ENCODE measurements around the gene MPND.
A peak's percentile ranks its signal among the peaks of the same experiment; 100 is the strongest.
"Not testable (repeated sequence)": the region's sequence is repeated elsewhere in the genome, so short reads cannot be mapped to it uniquely, and the experiment has no call there.

Gene MPND

DNA sequence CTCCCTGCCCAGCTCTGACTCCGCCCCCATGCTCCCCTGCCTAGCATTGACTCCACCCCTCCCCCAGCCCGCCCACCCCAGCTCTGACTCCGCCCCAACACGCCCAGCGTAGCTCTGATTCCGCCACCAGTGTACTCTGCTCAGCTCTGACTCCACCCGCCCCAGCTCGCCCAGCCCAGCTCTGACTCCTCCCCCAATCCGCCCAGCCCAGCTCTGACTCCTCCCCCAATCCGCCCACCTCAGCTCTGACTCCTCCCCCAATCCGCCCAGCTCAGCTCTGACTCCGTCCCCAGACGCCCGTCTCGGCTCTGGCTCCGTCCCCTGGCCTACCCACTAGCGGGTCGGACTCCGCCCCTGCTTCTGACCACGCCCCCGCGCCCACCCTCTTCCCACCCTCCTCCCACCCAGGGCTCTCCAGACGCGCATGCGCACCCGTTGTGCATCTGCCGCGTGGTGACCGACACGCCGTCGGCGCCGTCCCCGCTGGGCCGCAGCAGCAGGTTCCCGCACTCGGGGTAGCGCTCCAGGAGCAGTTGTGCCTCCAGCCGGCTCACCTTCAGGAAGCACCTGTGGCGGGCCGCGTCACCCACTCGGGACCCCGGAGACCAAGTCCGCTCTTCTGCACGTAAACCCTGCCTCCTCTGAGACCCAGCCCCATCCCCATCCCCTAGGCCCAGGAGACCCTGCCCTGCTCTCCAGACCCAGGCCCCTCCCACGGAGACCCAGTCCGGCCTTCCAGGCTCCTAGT is 14.9 kb upstream of the MPND start:
- no peak overlapping the region for H3K4me3 ChIP-seq (ENCODE audit: low read depth, low read length)

DNA sequence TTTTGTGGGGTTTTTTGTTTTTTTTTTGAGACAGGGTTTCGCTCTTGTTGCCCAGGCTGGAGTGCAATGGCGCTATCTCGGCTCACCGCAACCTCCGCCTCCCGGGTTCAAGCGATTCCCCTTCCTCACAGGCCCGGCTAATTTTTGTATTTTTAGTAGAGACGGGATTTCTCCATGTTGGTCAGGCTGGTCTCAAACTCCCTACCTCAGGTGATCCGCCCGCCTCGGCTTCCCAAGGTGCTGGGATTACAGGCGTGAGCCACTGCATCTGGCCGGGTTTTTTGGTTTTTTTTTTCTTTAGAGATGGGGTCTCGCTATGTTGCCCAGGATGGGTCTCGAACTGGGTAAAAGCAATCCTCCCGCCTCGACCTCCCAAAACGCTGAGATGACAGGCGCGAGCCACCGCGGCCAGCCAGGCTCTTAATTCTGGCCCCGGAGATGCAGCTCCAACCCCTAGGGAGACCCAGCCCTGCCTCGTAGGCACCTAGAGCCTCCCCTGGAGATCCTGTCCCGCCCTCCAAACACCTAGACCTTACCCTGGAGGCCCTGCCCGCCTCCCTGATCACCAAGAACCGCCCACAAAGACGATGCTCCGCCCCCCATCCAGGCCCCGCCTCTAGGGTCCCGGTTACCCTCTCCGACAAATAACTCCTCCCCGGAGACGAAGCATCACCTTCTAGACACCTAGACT is 14.2 kb upstream of the MPND start:
- H3K4me3 ChIP-seq (ENCODE audit: low read depth, low read length), result not testable (repeated sequence)

More for the DNA sequence above, 14.9 kb upstream of the MPND start:
- TF ChIP-seq, protein P1, sequence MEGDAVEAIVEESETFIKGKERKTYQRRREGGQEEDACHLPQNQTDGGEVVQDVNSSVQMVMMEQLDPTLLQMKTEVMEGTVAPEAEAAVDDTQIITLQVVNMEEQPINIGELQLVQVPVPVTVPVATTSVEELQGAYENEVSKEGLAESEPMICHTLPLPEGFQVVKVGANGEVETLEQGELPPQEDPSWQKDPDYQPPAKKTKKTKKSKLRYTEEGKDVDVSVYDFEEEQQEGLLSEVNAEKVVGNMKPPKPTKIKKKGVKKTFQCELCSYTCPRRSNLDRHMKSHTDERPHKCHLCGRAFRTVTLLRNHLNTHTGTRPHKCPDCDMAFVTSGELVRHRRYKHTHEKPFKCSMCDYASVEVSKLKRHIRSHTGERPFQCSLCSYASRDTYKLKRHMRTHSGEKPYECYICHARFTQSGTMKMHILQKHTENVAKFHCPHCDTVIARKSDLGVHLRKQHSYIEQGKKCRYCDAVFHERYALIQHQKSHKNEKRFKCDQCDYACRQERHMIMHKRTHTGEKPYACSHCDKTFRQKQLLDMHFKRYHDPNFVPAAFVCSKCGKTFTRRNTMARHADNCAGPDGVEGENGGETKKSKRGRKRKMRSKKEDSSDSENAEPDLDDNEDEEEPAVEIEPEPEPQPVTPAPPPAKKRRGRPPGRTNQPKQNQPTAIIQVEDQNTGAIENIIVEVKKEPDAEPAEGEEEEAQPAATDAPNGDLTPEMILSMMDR (IDR thresholded peaks at IDR 0.05; ENCODE audit: low read depth, low read length), result no peak

DNA sequence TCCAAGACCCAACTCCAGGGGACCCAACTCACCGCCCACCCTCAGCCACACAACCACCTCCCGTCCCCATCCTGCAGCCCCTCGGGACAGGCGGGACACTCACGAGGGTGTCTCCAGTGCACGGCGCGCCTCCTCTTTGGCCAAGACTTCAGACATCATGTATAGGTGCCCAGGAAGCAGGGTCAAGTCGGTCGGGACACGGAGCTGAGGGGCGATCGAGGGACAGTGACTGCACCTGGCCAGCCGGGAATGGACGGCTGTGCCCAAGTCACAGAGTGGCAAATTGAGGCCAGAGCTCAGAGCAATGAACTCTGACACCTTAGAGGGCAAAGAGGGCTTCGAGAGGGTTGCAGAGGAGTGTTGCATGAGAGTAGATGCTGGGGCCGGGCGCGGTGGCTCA is 13.5 kb upstream of the MPND start:
- H3K4me3 ChIP-seq (ENCODE audit: low read depth, low read length), result no peak overlapping the region
- TF ChIP-seq, protein P1 (IDR thresholded peaks at IDR 0.05; ENCODE audit: low read depth, low read length), result no peak

DNA sequence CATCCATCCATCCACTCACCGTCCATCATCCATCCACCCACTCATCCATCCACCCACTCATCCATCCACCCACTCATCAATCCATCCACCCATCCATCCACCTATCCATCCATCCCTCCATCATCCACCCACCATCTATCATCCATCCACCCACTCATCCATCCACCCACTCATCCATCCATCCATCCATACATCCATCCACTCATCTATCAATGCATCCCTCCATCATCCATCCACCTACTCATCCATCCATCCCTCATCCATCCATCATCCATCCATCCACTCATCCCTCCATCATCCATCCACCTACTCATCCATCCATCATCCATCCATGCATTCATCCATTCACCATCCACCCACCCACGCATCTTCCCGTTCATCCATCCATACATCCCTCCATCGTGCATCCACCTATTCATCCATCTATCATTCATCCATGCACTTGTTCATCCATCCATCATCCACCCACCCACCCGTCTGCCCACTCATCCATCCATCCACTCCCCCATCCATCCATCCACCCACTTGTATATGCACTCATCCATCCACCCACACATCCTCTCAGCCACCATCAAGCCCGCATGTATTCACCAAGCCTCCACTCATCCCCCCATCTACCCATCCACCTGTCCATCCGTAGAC is 8.3 kb upstream of the MPND start:
- TF ChIP-seq, protein P1 (IDR thresholded peaks at IDR 0.05; ENCODE audit: low read depth, low read length), result no peak
- H3K4me3 ChIP-seq (ENCODE audit: low read depth, low read length), result no peak overlapping the region

DNA sequence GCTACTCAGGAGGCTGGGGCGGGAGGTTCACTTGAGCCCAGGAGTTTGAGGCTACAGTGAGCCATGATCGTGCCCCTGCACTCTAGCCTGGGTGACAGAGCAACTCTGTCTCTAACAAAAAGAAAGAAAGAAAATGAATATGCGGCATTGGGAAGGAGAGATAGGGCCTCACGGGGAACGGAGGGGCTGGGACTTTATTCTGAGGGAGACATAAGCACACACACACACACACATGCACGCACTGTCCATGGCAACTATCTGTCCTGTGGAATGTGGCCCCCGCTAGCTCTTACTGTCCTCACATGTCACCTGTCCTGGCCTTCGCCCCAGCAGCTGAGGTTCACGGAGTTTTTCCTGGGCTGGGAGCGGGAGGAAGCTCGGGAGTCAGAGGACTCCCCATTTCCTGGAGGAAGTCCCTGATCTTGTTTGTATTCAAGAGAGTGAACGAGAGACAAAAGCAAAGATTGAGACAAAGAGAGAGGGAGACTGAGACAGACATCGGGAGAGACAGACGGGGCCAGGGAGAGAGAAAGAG is 5.4 kb upstream of the MPND start:
- peak overlapping the region; percentile 35 for H3K4me3 ChIP-seq (ENCODE audit: low read depth, low read length)
- TF ChIP-seq, protein P1 (IDR thresholded peaks at IDR 0.05; ENCODE audit: low read depth, low read length), result no peak

DNA sequence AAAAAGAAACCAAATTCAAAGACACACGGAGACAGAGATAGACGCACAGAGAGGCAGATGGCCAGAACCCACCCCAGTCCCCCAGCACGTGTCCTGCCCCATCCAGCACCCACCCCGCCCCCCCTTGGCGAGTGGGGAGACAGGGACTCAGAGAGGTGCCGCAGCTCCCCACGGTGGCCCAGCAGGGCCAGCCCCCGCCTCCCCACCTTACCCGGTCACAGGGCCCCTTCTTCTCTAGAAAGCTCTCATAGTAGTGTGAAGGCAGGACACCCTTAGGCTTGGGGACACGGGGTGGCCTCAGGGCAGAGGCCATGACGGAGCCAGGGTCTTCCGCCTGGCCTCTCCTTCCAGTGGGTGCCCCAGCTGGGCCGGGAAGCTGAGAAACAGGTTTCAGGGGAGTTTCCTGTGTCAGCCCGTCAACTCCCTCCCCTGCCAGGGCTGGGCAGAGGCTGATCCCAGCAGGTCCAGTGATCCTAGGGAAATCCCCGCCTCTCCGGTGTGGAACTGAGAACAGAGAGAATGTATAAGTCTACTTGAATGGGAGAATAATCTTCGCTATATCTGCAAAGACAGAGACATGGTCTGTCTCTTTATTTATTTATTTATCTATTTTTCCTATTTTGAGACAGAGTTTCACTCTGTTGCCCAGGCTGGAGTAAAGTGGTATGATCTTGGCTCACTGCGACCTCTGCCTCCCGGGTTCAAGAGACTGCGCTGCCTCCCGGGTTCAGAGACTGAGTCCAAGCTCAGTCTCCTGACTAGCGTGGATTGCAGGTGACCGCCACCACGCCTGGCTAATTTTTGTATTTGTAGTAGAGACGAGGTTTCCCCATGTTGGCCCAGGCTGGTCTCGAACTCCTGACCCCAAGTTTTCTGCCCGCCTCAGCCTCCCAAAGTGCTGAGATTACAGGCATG is 4.7 kb upstream of the MPND start, which contains the start of gene STAP2:
TSS of gene STAP2 (minus strand) at position 387 of the 915 bp plus-strand sequence. CDS start at position 313, 74 bp downstream.
- peak within 1 kb of the TSS; percentile 35 for H3K4me3 ChIP-seq (ENCODE audit: low read depth, low read length)
- TF ChIP-seq, protein P1 (IDR thresholded peaks at IDR 0.05; ENCODE audit: low read depth, low read length), result no peak

DNA sequence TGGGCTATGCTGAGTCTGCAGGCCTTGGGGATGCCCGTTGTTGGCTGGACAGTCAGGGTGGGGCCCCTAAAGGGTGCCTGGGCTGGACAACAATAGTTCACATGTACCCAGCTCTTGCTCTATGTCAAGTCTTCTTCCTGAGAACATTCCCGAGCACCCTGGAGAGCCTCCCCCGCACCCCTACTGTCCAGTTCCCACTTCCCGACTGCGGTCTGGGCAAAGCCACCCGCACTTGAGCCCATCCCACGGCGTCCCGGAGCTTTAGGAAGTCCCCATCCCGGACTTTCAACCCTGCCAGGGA is 1.1 kb upstream of the MPND start:
- TF ChIP-seq, protein P1 (IDR thresholded peaks at IDR 0.05; ENCODE audit: low read depth, low read length), result no peak
- H3K4me3 ChIP-seq (ENCODE audit: low read depth, low read length), result peak overlapping the region; percentile 69
